PC-9 (cell line): ENCODE results near the gene TTC39B. TPM values are rescaled to one million over a fixed set of nuclear protein-coding genes. Genes with fewer than 3 reads are reported as not detected.

Experiments
- BruUV-seq: library from RNA; stranded (reverse); fragments of 400-500 nt; replicated peaks from 2 replicates; lab custom pipeline; 2021; lab: Mats Ljungman, UMichigan
- CTCF ChIA-PET: fragments of 300-600 bp; sonication (Branson Sonifier 250); formaldehyde crosslinking; loops from one replicate; lab custom pipeline; 2022; ENCODE audit warnings: antibody characterized with exemption; lab: Charles Lee
- POLR2A ChIA-PET: fragments of 300-600 bp; sonication (Branson Sonifier 250); formaldehyde crosslinking; loops from one replicate; lab custom pipeline; 2022; ENCODE audit warnings: antibody characterized with exemption; ENCODE audit not compliant: unreplicated experiment; lab: Charles Lee
- DNase-seq, 2 experiments: peaks; one replicate each; pipeline versions ENCODE4 v3.0.0 to v3.0.0-alpha.2; 2015 to 2022; ENCODE audit warnings: mixed read lengths in 1 of 2
- H2AFZ ChIP-seq: fragments of 200-600 bp; sonication (generic); 2 replicates; pipeline ENCODE4 v1.8.1; 2017; ENCODE audit warnings: antibody characterized with exemption
- H3F3A ChIP-seq: fragments of 200-600 bp; sonication (generic); 2 replicates; pipeline ENCODE4 v1.8.1; 2017; ENCODE audit warnings: antibody characterized with exemption, mild to moderate bottlenecking, low read depth; ENCODE audit not compliant: insufficient read depth
- H3K27ac ChIP-seq: fragments of 200-600 bp; sonication (generic); 2 replicates; pipeline ENCODE4 v1.6.1; 2016; ENCODE audit warnings: mixed run types
- H3K27me3 ChIP-seq: fragments of 200-600 bp; sonication (generic); 2 replicates; pipeline ENCODE4 v1.6.1; 2016; ENCODE audit warnings: low read depth, mixed run types; ENCODE audit not compliant: insufficient read depth
- H3K36me3 ChIP-seq: fragments of 200-600 bp; sonication (generic); 2 replicates; pipeline ENCODE4 v1.6.1; 2016; ENCODE audit warnings: low read depth, mixed run types
- H3K4me1 ChIP-seq: fragments of 200-600 bp; sonication (generic); replicated peaks from 2 replicates; pipeline ENCODE4 v1.6.1; 2016; ENCODE audit warnings: mixed run types; ENCODE audit not compliant: insufficient read depth
- H3K4me2 ChIP-seq: fragments of 200-600 bp; sonication (generic); 2 replicates; pipeline ENCODE4 v1.6.1; 2017; ENCODE audit warnings: mixed run types
- H3K4me3 ChIP-seq: fragments of 200-600 bp; sonication (generic); 2 replicates; pipeline ENCODE4 v1.6.1; 2016; ENCODE audit warnings: mixed run types
- H3K79me2 ChIP-seq: fragments of 200-600 bp; sonication (generic); 2 replicates; pipeline ENCODE4 v1.6.1; 2017; ENCODE audit warnings: low read depth, mixed run types
- H3K9me2 ChIP-seq: fragments of 200-600 bp; sonication (generic); 2 replicates; pipeline ENCODE4 v1.8.1; 2017; ENCODE audit warnings: mild to moderate bottlenecking; ENCODE audit not compliant: insufficient read depth
- H3K9me3 ChIP-seq: fragments of 200-600 bp; sonication (generic); 2 replicates; pipeline ENCODE4 v1.8.1; 2016; ENCODE audit warnings: low read depth; ENCODE audit not compliant: insufficient read depth
- H4K20me1 ChIP-seq: fragments of 200-600 bp; sonication (generic); 2 replicates; pipeline ENCODE4 v1.8.1; 2017; ENCODE audit not compliant: insufficient read depth
- CTCF ChIP-seq: fragments of 200-600 bp; sonication (generic); conservative IDR thresholded peaks from 2 replicates; pipeline ENCODE4 v1.6.1; 2017; ENCODE audit warnings: mixed run types, antibody characterized with exemption, mild to moderate bottlenecking, moderate library complexity
- EZH2 ChIP-seq: fragments of 200-600 bp; sonication (generic); IDR thresholded peaks from 2 replicates; pipeline ENCODE4 v1.8.0; 2017; ENCODE audit warnings: antibody characterized with exemption, low read depth
- intact Hi-C: fragments of 100-400 bp; cut with micrococcal nuclease; formaldehyde crosslinking; loops from one replicate; pipeline ENCODE4 v1.10.0; 2022; ENCODE audit not compliant: unreplicated experiment
- total RNA-seq: library from RNA; stranded (reverse); gene quantifications from 2 replicates; pipeline ENCODE4 v1.2.3, GENCODE V29; 2021

TTC39B gene
- total RNA-seq, 1 experiment from 2014 or later = 8.8 TPM

- TF ChIP-seq EZH2 = no peak
- TF ChIP-seq CTCF = no peak
- intact Hi-C loops = no loop called here
- peaks cover 17% of the 10 kb centered on the region; the same call in 1 of the 2 replicates for H3K4me1 ChIP-seq
- no peaks in the 10 kb centered on the region for H4K20me1 ChIP-seq
- H2AFZ ChIP-seq = no peak overlapping the region
- POLR2A ChIA-PET = no interaction called here
- H3F3A ChIP-seq = no peaks in the 10 kb centered on the region
- CTCF ChIA-PET = no interaction called here
- H3K27ac ChIP-seq = no peak overlapping the region
- no peaks in the 10 kb centered on the region for H3K27me3 ChIP-seq
- H3K79me2 ChIP-seq = no peaks in the 10 kb centered on the region
- no peaks in the 10 kb centered on the region for H3K9me2 ChIP-seq
- H3K4me2 ChIP-seq = no peak overlapping the region
- no peaks in the 10 kb centered on the region for H3K9me3 ChIP-seq
- no TSS peak for BruUV-seq
- no peak overlapping the region for H3K4me3 ChIP-seq
- H3K36me3 ChIP-seq = no peaks in the 10 kb centered on the region
- no peak for DNase-seq
Measured at GRCh38 chr9:15299374-15299939, 7.6 kb downstream of the TTC39B start.

GRCh38 chr9:15298362-15298761 is 8.7 kb downstream of the TTC39B start:
- no peaks in the 10 kb centered on the region for H3K36me3 ChIP-seq
- H3K9me2 ChIP-seq = no peaks in the 10 kb centered on the region
- H3K4me1 ChIP-seq = peaks cover 17% of the 10 kb centered on the region; the same call in 1 of the 2 replicates
- no peaks in the 10 kb centered on the region for H3K79me2 ChIP-seq
- H3K9me3 ChIP-seq = no peaks in the 10 kb centered on the region
- TF ChIP-seq CTCF (no peak), EZH2 (no peak)
- no peak overlapping the region for H3K27ac ChIP-seq
- no peaks in the 10 kb centered on the region for H3F3A ChIP-seq
- no peak overlapping the region for H3K4me3 ChIP-seq
- ChIA-PET CTCF (no interaction called here), POLR2A (no interaction called here)
- DNase-seq = no peak
- no TSS peak for BruUV-seq
- no peaks in the 10 kb centered on the region for H3K27me3 ChIP-seq
- intact Hi-C loops = no loop called here
- no peak overlapping the region for H2AFZ ChIP-seq
- no peak overlapping the region for H3K4me2 ChIP-seq
- no peaks in the 10 kb centered on the region for H4K20me1 ChIP-seq

GRCh38 chr9:15295761-15296405 is 11.1 kb downstream of the TTC39B start:
- DNase-seq = peak in 1 of 2 experiments; percentile 51
- no peaks in the 10 kb centered on the region for H3K9me3 ChIP-seq
- CTCF ChIA-PET = no interaction called here
- no peaks in the 10 kb centered on the region for H3K36me3 ChIP-seq
- POLR2A ChIA-PET = interaction anchor here (0.6 kb wide), 1 partner anchor 155 kb away, joined by 4 read pairs; no protein-coding TSS in a partner anchor
- H3K9me2 ChIP-seq = no peaks in the 10 kb centered on the region
- H3K4me3 ChIP-seq = peak overlapping the region; percentile 50; the same call in 1 of the 2 replicates
- no peaks in the 10 kb centered on the region for H4K20me1 ChIP-seq
- no peak for TF ChIP-seq CTCF
- no peak for TF ChIP-seq EZH2
- no peaks in the 10 kb centered on the region for H3K27me3 ChIP-seq
- H3K27ac ChIP-seq = peak overlapping the region; percentile 13
- no peaks in the 10 kb centered on the region for H3F3A ChIP-seq
- H3K79me2 ChIP-seq = no peaks in the 10 kb centered on the region
- peak overlapping the region; percentile 72 for H3K4me2 ChIP-seq
- intact Hi-C loops = no loop called here
- H3K4me1 ChIP-seq = peaks cover 17% of the 10 kb centered on the region; the same call in 1 of the 2 replicates
- peak overlapping the region; percentile 66 for H2AFZ ChIP-seq
- no TSS peak for BruUV-seq
